IMR-90 (cell line): ENCODE results near the gene COL15A1.

Experiments used
- CHD1 ChIP-seq: IDR thresholded peaks from 2 replicates; pipeline ENCODE4 v1.6.1; 2012; ENCODE audit warnings: low read depth, low read length, improper control_type of control experiment
- FOS ChIP-seq: fragments of 150-350 bp; IDR thresholded peaks from 2 replicates; pipeline ENCODE4 v1.6.1; 2016; ENCODE audit warnings: low read depth, low read length
- MAFK ChIP-seq: IDR thresholded peaks from 2 replicates; pipeline ENCODE4 v1.6.1; 2012; ENCODE audit warnings: low read depth, low read length, improper control_type of control experiment
- POLR2A ChIP-seq: IDR thresholded peaks from 2 replicates; pipeline ENCODE4 v1.6.1; 2012; ENCODE audit warnings: mild to moderate bottlenecking, low read depth, low read length
- RAD21 ChIP-seq: IDR thresholded peaks from 2 replicates; pipeline ENCODE4 v1.6.1; 2012; ENCODE audit warnings: low read length, improper control_type of control experiment
- TF ChIP-seq, protein P1 (sequence below): conservative IDR thresholded peaks from 2 replicates; pipeline ENCODE4 v1.5.1; 2012; ENCODE audit warnings: mild to moderate bottlenecking, low read depth, low read length, improper control_type of control experiment

DNA sequence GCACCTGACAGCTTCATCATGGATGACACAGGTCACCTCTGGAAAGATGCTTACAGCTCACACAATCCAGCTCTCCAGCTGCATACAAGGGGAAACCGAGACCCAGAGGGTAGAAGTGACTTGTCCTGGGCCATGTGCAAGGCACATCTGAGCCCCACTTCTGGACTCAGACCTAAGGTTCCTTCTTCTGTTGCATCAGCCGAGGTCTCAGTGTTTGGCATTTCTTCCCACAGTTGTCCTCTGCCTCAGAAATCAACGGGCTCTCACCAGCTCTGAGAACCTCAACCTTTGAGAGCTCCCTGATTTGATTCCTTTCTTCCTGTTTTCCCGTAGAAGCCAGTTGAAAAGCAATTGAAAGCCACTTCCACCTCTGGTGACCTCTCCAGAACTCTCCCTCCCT lies 38.7 kb upstream of the COL15A1 start:
- no peak for TF ChIP-seq RAD21
- no peak for TF ChIP-seq FOS
- TF ChIP-seq, protein P1, sequence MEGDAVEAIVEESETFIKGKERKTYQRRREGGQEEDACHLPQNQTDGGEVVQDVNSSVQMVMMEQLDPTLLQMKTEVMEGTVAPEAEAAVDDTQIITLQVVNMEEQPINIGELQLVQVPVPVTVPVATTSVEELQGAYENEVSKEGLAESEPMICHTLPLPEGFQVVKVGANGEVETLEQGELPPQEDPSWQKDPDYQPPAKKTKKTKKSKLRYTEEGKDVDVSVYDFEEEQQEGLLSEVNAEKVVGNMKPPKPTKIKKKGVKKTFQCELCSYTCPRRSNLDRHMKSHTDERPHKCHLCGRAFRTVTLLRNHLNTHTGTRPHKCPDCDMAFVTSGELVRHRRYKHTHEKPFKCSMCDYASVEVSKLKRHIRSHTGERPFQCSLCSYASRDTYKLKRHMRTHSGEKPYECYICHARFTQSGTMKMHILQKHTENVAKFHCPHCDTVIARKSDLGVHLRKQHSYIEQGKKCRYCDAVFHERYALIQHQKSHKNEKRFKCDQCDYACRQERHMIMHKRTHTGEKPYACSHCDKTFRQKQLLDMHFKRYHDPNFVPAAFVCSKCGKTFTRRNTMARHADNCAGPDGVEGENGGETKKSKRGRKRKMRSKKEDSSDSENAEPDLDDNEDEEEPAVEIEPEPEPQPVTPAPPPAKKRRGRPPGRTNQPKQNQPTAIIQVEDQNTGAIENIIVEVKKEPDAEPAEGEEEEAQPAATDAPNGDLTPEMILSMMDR: no peak
- no peak for TF ChIP-seq MAFK
- TF ChIP-seq CHD1: no peak
- no peak for TF ChIP-seq POLR2A
